D721Med (cell line): ENCODE measurements around the gene SPAG16.

Experiments
- DNase-seq: peaks from one replicate; pipeline ENCODE4 v3.0.0; 2011; ENCODE audit warnings: low spot score; ENCODE audit not compliant: insufficient read length
- FAIRE-seq: peaks from 2 replicates; lab custom pipeline; 2011; peaks lifted over from hg19 to GRCh38; lab: Jason Lieb, UNC
- CTCF ChIP-seq: IDR thresholded peaks from 2 replicates; pipeline ENCODE4 v1.5.1; 2012; ENCODE audit warnings: mild to moderate bottlenecking, control low read depth; ENCODE audit not compliant: insufficient read depth; ENCODE audit errors: missing control alignments

SPAG16 gene

GRCh38 chr2:213885485-213885884 lies 601.2 kb downstream of the SPAG16 start:
- DNase-seq (no peak), FAIRE-seq (no peak)
- no peak for TF ChIP-seq CTCF

GRCh38 chr2:213914510-213914909 lies 630.2 kb downstream of the SPAG16 start:
- no peak for TF ChIP-seq CTCF
- FAIRE-seq: no peak
- DNase-seq: no peak

GRCh38 chr2:213920014-213920413 lies 635.8 kb downstream of the SPAG16 start:
- no peak for TF ChIP-seq CTCF
- FAIRE-seq: no peak

GRCh38 chr2:213923543-213923942 lies 639.3 kb downstream of the SPAG16 start:
- TF ChIP-seq CTCF: no peak
- no peak for DNase-seq
- no peak for FAIRE-seq

More at GRCh38 chr2:213920014-213920413, 635.8 kb downstream of the SPAG16 start:
- DNase-seq: no peak

GRCh38 chr2:213934560-213934959 lies 650.3 kb downstream of the SPAG16 start:
- no peak for FAIRE-seq

GRCh38 chr2:213958086-213958485 lies 673.8 kb downstream of the SPAG16 start:
- FAIRE-seq (no peak), DNase-seq (no peak)
- TF ChIP-seq CTCF: no peak

More at GRCh38 chr2:213934560-213934959, 650.3 kb downstream of the SPAG16 start:
- DNase-seq: no peak
- TF ChIP-seq CTCF: peak; percentile 37

GRCh38 chr2:213959589-213959988 lies 675.3 kb downstream of the SPAG16 start:
- no peak for FAIRE-seq
- TF ChIP-seq CTCF: no peak
- DNase-seq: no peak
